Cardiac muscle cell (in vitro differentiated cells and primary cell): ENCODE measurements around the gene TAF6. TPM values are rescaled to one million over a fixed set of nuclear protein-coding genes. Genes with fewer than 3 reads are reported as not detected.
"Not testable (repeated sequence)": the region's sequence is repeated elsewhere in the genome, so short reads cannot be mapped to it uniquely, and the experiment has no call there.

Experiments
- DNase-seq, 2 donors: peaks; one replicate each; pipeline versions ENCODE4 v3.0.0 to v3.0.0-alpha.2; 2010 to 2017; ENCODE audit warnings: low read depth in 1 of 2, low spot score in 1 of 2
- H3K27ac ChIP-seq: fragments of 200-600 bp; sonication (generic); 2 replicates; pipeline ENCODE4 v1.5.1; 2016
- H3K27me3 ChIP-seq: fragments of 200-600 bp; sonication (generic); 2 replicates; pipeline ENCODE4 v1.6.0; 2016; ENCODE audit warnings: control low read depth
- H3K36me3 ChIP-seq: fragments of 200-600 bp; sonication (generic); 2 replicates; pipeline ENCODE4 v1.5.1; 2016; ENCODE audit warnings: control low read depth
- H3K4me1 ChIP-seq: fragments of 200-600 bp; sonication (generic); 2 replicates; pipeline ENCODE4 v1.8.1; 2017; ENCODE audit warnings: low read depth, mild to moderate bottlenecking, mixed run types
- H3K4me3 ChIP-seq: fragments of 200-600 bp; sonication (generic); 2 replicates; pipeline ENCODE4 v1.5.1; 2016; ENCODE audit warnings: mild to moderate bottlenecking
- H3K9me3 ChIP-seq: fragments of 200-600 bp; sonication (generic); 2 replicates; pipeline ENCODE4 v1.5.1; 2017; ENCODE audit warnings: low read depth, mild to moderate bottlenecking, control low read depth
- CTCF ChIP-seq: IDR thresholded peaks from 2 replicates; pipeline ENCODE4 v1.5.1; 2012; ENCODE audit warnings: low read depth, mild to moderate bottlenecking, low read length
- polyA plus RNA-seq: library from polyadenylated mRNA; unstranded; fragments of >200 nt; fragmentation: Nextera tagmentation; extraction: Ambion mirVana; gene quantifications from 2 replicates; pipeline ENCODE4 v1.2.1, GENCODE V29; 2016
- total RNA-seq: library from RNA; depleted of rRNA; stranded (reverse); fragments of >200 nt; gene quantifications from 2 replicates; pipeline ENCODE4 v1.2.3, GENCODE V29; 2016

The TAF6 gene
- total and polyA plus RNA-seq, 2 experiments from 2014 or later, result 99.4 to 163 TPM

GRCh38 chr7:100152937-100153666, 33.9 kb upstream of the TAF6 start:
- Histone ChIP-seq H3K9me3 (no peaks in the 10 kb centered on the region), H3K27ac (no peak overlapping the region), H3K4me3 (no peak overlapping the region), H3K4me1 (peaks cover 6% of the 10 kb centered on the region), H3K36me3 (peaks cover 19% of the 10 kb centered on the region), H3K27me3 (no peaks in the 10 kb centered on the region)
- no peak for DNase-seq
- no peak for TF ChIP-seq CTCF

- peaks cover 19% of the 10 kb centered on the region for H3K36me3 ChIP-seq
- no peaks in the 10 kb centered on the region for H3K9me3 ChIP-seq
- no peak for DNase-seq
- H3K4me1 ChIP-seq, result peaks cover 2% of the 10 kb centered on the region
- no peak for TF ChIP-seq CTCF
- no peaks in the 10 kb centered on the region for H3K27me3 ChIP-seq
- no peak overlapping the region for H3K27ac ChIP-seq
- H3K4me3 ChIP-seq, result no peak overlapping the region
Observed at GRCh38 chr7:100152404-100152803, 33.2 kb upstream of the TAF6 start.

- DNase-seq, result peak; percentile 99
- H3K27me3 ChIP-seq, result no peaks in the 10 kb centered on the region
- no peaks in the 10 kb centered on the region for H3K9me3 ChIP-seq
- no peaks in the 10 kb centered on the region for H3K36me3 ChIP-seq
- H3K27ac ChIP-seq, result peak within 1 kb of the TSS; percentile 54
- TF ChIP-seq CTCF, result no peak
- peak within 1 kb of the TSS; percentile 97 for H3K4me3 ChIP-seq
- H3K4me1 ChIP-seq, result no peaks in the 10 kb centered on the region
Observed at GRCh38 chr7:100148559-100149328, 29.6 kb upstream of the TAF6 start, which contains the start of gene LAMTOR4. Gene LAMTOR4 (plus strand): TSS chr7:100148918. CDS start chr7:100148973, 55 bp downstream.

- TF ChIP-seq CTCF, result no peak
- no peaks in the 10 kb centered on the region for H3K36me3 ChIP-seq
- H3K27me3 ChIP-seq, result no peaks in the 10 kb centered on the region
- no peaks in the 10 kb centered on the region for H3K9me3 ChIP-seq
- no peak for DNase-seq
- no peaks in the 10 kb centered on the region for H3K4me1 ChIP-seq
- H3K27ac ChIP-seq, result peak overlapping the region; percentile 54
- peak overlapping the region; percentile 12 for H3K4me3 ChIP-seq
Observed at GRCh38 chr7:100148225-100148558, 29.0 kb upstream of the TAF6 start.

GRCh38 chr7:100147278-100147677, 28.1 kb upstream of the TAF6 start:
- Histone ChIP-seq H3K27me3 (no peaks in the 10 kb centered on the region), H3K4me1 (no peaks in the 10 kb centered on the region), H3K4me3 (no peak overlapping the region), H3K27ac (no peak overlapping the region), H3K36me3 (no peaks in the 10 kb centered on the region), H3K9me3 (no peaks in the 10 kb centered on the region)
- DNase-seq, result no peak
- no peak for TF ChIP-seq CTCF

- H3K27me3 ChIP-seq, H3K27ac ChIP-seq, H3K4me1 ChIP-seq, H3K36me3 ChIP-seq, H3K4me3 ChIP-seq, H3K9me3 ChIP-seq: not testable (repeated sequence)
- peak in 1 of 2 donors; percentile 86 for DNase-seq
Observed at GRCh38 chr7:100146350-100146749, 27.2 kb upstream of the TAF6 start.
